HEK293 (cell line): ENCODE results near the gene KDM6A.

Source experiments
- CTCF ChIA-PET: fragments of 350-600 bp; formaldehyde crosslinking; extraction: SDS; loops from one replicate; lab custom pipeline; 2021; ENCODE audit warnings: antibody characterized with exemption; lab: Yijun Ruan, JAX
- POLR2A ChIA-PET: fragments of 300-600 bp; formaldehyde crosslinking; extraction: SDS; loops from one replicate; lab custom pipeline; 2020; ENCODE audit warnings: antibody characterized with exemption, inconsistent platforms; lab: Yijun Ruan, JAX
- H3K27ac ChIP-seq: fragments of 200-500 bp; sonication (Bioruptor generic); 2 replicates; pipeline ENCODE4 v1.5.1; 2014; ENCODE audit warnings: low read depth, low read length, control low read depth, inconsistent platforms; ENCODE audit errors: extremely low read depth
- H3K36me3 ChIP-seq, 2 experiments: fragments of 200-500 bp in 1 of 2; sonication (Bioruptor generic) in 1 of 2; 1 replicate in 1 of 2; 2 replicates in 1 of 2; pipeline ENCODE4 v1.5.1; 2014 to 2017; ENCODE audit warnings: inconsistent platforms in 2 of 2, low read length in 2 of 2; ENCODE audit not compliant: control insufficient read depth in 2 of 2, insufficient read depth in 1 of 2
- H3K4me1 ChIP-seq: fragments of 200-500 bp; sonication (Bioruptor generic); 2 replicates; pipeline ENCODE4 v1.5.1; 2014; ENCODE audit warnings: mild to moderate bottlenecking, low read length, inconsistent platforms; ENCODE audit not compliant: control insufficient read depth, insufficient read depth
- H3K4me3 ChIP-seq: 2 replicates; pipeline ENCODE4 v1.5.1; 2011; ENCODE audit warnings: low read depth, mild to moderate bottlenecking, control low read depth, low read length, moderate library complexity
- H3K9me3 ChIP-seq: fragments of 200-500 bp; sonication (Bioruptor generic); 2 replicates; pipeline ENCODE4 v1.5.1; 2014; ENCODE audit warnings: low read depth, low read length, inconsistent platforms; ENCODE audit not compliant: control insufficient read depth, insufficient read depth
- GLIS2 ChIP-seq: fragments of 450-650 bp; formaldehyde crosslinking; IDR thresholded peaks from 2 replicates; pipeline ENCODE4 v1.5.1; 2016; ENCODE audit warnings: missing biosample characterization, missing genetic modification characterization
- KLF1 ChIP-seq: fragments of 450-650 bp; formaldehyde crosslinking; IDR thresholded peaks from 2 replicates; pipeline ENCODE4 v1.5.1; 2016; ENCODE audit warnings: missing biosample characterization, missing genetic modification characterization
- KLF7 ChIP-seq: fragments of 450-650 bp; formaldehyde crosslinking; IDR thresholded peaks from 2 replicates; pipeline ENCODE4 v1.5.1; 2016; ENCODE audit warnings: missing biosample characterization, missing genetic modification characterization, borderline replicate concordance
- MEIS1 ChIP-seq: sonication (generic); formaldehyde crosslinking; IDR thresholded peaks from 2 replicates; pipeline ENCODE4 v1.8.1; 2022; ENCODE audit warnings: missing genetic modification reagents, mild to moderate bottlenecking, borderline replicate concordance
- PRDM6 ChIP-seq: fragments of 450-650 bp; formaldehyde crosslinking; IDR thresholded peaks from 2 replicates; pipeline ENCODE4 v1.5.1; 2017; ENCODE audit warnings: missing biosample characterization, missing genetic modification characterization
- TRIM28 ChIP-seq: IDR thresholded peaks from 2 replicates; pipeline ENCODE4 v1.6.1; 2011; ENCODE audit warnings: low read length, control low read depth, borderline replicate concordance
- YY1 ChIP-seq: fragments of 450-650 bp; formaldehyde crosslinking; IDR thresholded peaks from 2 replicates; pipeline ENCODE4 v1.5.1; 2018; ENCODE audit warnings: missing biosample characterization, missing genetic modification characterization
- ZBTB6 ChIP-seq: fragments of 450-650 bp; formaldehyde crosslinking; IDR thresholded peaks from 2 replicates; pipeline ENCODE4 v1.5.1; 2017; ENCODE audit warnings: missing biosample characterization, missing genetic modification characterization
- ZBTB8A ChIP-seq: fragments of 450-650 bp; formaldehyde crosslinking; IDR thresholded peaks from 2 replicates; pipeline ENCODE4 v1.5.1; 2016; ENCODE audit warnings: missing biosample characterization, missing genetic modification characterization
- ZFP41 ChIP-seq: fragments of 450-650 bp; formaldehyde crosslinking; IDR thresholded peaks from 2 replicates; pipeline ENCODE4 v1.5.1; 2016; ENCODE audit warnings: missing biosample characterization, missing genetic modification characterization, borderline replicate concordance
- ZNF121 ChIP-seq: fragments of 450-650 bp; formaldehyde crosslinking; IDR thresholded peaks from 2 replicates; pipeline ENCODE4 v1.5.1; 2016; ENCODE audit warnings: missing biosample characterization, missing genetic modification characterization
- ZNF140 ChIP-seq: fragments of 450-650 bp; formaldehyde crosslinking; IDR thresholded peaks from 2 replicates; pipeline ENCODE4 v1.5.1; 2016; ENCODE audit warnings: missing biosample characterization, missing genetic modification characterization
- ZNF2 ChIP-seq: fragments of 450-650 bp; formaldehyde crosslinking; IDR thresholded peaks from 2 replicates; pipeline ENCODE4 v1.5.1; 2016; ENCODE audit warnings: missing biosample characterization, missing genetic modification characterization
- ZNF202 ChIP-seq: fragments of 450-650 bp; formaldehyde crosslinking; IDR thresholded peaks from 2 replicates; pipeline ENCODE4 v1.5.1; 2016; ENCODE audit warnings: missing biosample characterization, missing genetic modification characterization, borderline replicate concordance
- ZNF248 ChIP-seq: fragments of 450-650 bp; formaldehyde crosslinking; IDR thresholded peaks from 2 replicates; pipeline ENCODE4 v1.5.1; 2017; ENCODE audit warnings: missing biosample characterization, missing genetic modification characterization
- ZNF302 ChIP-seq: fragments of 450-650 bp; formaldehyde crosslinking; IDR thresholded peaks from 2 replicates; pipeline ENCODE4 v1.5.1; 2016; ENCODE audit warnings: missing biosample characterization, missing genetic modification characterization, low read depth
- ZNF404 ChIP-seq: fragments of 450-650 bp; formaldehyde crosslinking; IDR thresholded peaks from 2 replicates; pipeline ENCODE4 v1.5.1; 2017; ENCODE audit warnings: missing biosample characterization, missing genetic modification characterization
- ZNF423 ChIP-seq: fragments of 450-650 bp; formaldehyde crosslinking; IDR thresholded peaks from 2 replicates; pipeline ENCODE4 v1.5.1; 2016; ENCODE audit warnings: missing biosample characterization, missing genetic modification characterization
- ZNF514 ChIP-seq: fragments of 450-650 bp; formaldehyde crosslinking; IDR thresholded peaks from 2 replicates; pipeline ENCODE4 v1.5.1; 2016; ENCODE audit warnings: missing biosample characterization, missing genetic modification characterization
- ZNF626 ChIP-seq: fragments of 450-650 bp; sonication (Bioruptor Pico); formaldehyde crosslinking; IDR thresholded peaks from 2 replicates; pipeline ENCODE4 v1.5.1; 2018; ENCODE audit warnings: missing biosample characterization, missing genetic modification characterization, inconsistent platforms
- ZNF654 ChIP-seq: fragments of 450-650 bp; formaldehyde crosslinking; IDR thresholded peaks from 2 replicates; pipeline ENCODE4 v1.5.1; 2016; ENCODE audit warnings: low read depth, missing biosample characterization, missing genetic modification characterization
- ZNF658 ChIP-seq: fragments of 450-650 bp; formaldehyde crosslinking; IDR thresholded peaks from 2 replicates; pipeline ENCODE4; 2016; ENCODE audit warnings: missing biosample characterization, missing genetic modification characterization
- ZNF670 ChIP-seq: fragments of 450-650 bp; formaldehyde crosslinking; IDR thresholded peaks from 2 replicates; pipeline ENCODE4 v1.5.1; 2016; ENCODE audit warnings: missing biosample characterization, missing genetic modification characterization, low read depth
- ZNF837 ChIP-seq: fragments of 450-650 bp; formaldehyde crosslinking; IDR thresholded peaks from 2 replicates; pipeline ENCODE4 v1.5.1; 2016; ENCODE audit warnings: missing biosample characterization, missing genetic modification characterization
- ZSCAN16 ChIP-seq: fragments of 450-650 bp; formaldehyde crosslinking; IDR thresholded peaks from 2 replicates; pipeline ENCODE4 v1.5.1; 2016; ENCODE audit warnings: missing biosample characterization, missing genetic modification characterization
- ZSCAN4 ChIP-seq: fragments of 450-650 bp; formaldehyde crosslinking; IDR thresholded peaks from 2 replicates; pipeline ENCODE4 v1.5.1; 2017; ENCODE audit warnings: missing biosample characterization, missing genetic modification characterization
- ZSCAN5A ChIP-seq: fragments of 450-650 bp; formaldehyde crosslinking; IDR thresholded peaks from 2 replicates; pipeline ENCODE4 v1.5.1; 2016; ENCODE audit warnings: missing biosample characterization, missing genetic modification characterization

Gene KDM6A

GRCh38 chrX:44961817-44962607, 89.0 kb downstream of the KDM6A start:
- Histone ChIP-seq H3K27ac (no peak overlapping the region), H3K36me3 (peaks cover 10% of the 10 kb centered on the region in 2 experiments; a peak in 2 of 3 replicates), H3K4me1 (peaks cover 20% of the 10 kb centered on the region), H3K4me3 (no peak overlapping the region), H3K9me3 (no peaks in the 10 kb centered on the region)
- CTCF ChIA-PET, result no interaction called here
- POLR2A ChIA-PET, result interaction anchor here (0.6 kb wide), 1 partner anchor 48 kb away, joined by 3 read pairs; no protein-coding TSS in a partner anchor
- TF ChIP-seq ZNF837 (tag by site-specific recombination) (no peak), ZNF626 (tag by site-specific recombination) (no peak), KLF1 (tag by site-specific recombination) (no peak), MEIS1 (no peak), PRDM6 (tag by site-specific recombination) (no peak), ZNF248 (no peak), ZNF302 (no peak), ZNF423 (tag by site-specific recombination) (no peak), ZNF2 (tag by site-specific recombination) (no peak), ZSCAN4 (tag by site-specific recombination) (no peak), ZFP41 (tag by site-specific recombination) (no peak), ZSCAN5A (tag by site-specific recombination) (no peak), ZBTB8A (tag by site-specific recombination) (no peak), ZNF654 (tag by site-specific recombination) (no peak), ZNF404 (tag by site-specific recombination) (no peak), GLIS2 (tag by site-specific recombination) (no peak), ZSCAN16 (tag by site-specific recombination) (no peak), ZNF514 (tag by site-specific recombination) (no peak)

- POLR2A ChIA-PET, result no interaction called here
Observed at GRCh38 chrX:44962944-44963343, 90.0 kb downstream of the KDM6A start.

More at GRCh38 chrX:44962944-44963343, 90.0 kb downstream of the KDM6A start:
- CTCF ChIA-PET, result interaction anchor here (1.1 kb wide), 1 partner anchor 38 kb away, joined by 3 read pairs; no protein-coding TSS in a partner anchor
- H3K9me3 ChIP-seq, result no peaks in the 10 kb centered on the region
- H3K4me1 ChIP-seq, result peaks cover 20% of the 10 kb centered on the region
- no peak overlapping the region for H3K4me3 ChIP-seq
- TF ChIP-seq ZBTB6 (tag by site-specific recombination) (no peak), ZNF202 (no peak), TRIM28 (no peak), ZNF670 (tag by site-specific recombination) (no peak), YY1 (no peak), KLF7 (no peak), ZNF658 (tag by site-specific recombination) (no peak), ZNF121 (no peak), ZNF140 (no peak)
- peaks cover 10% of the 10 kb centered on the region in 2 experiments; a peak in 2 of 3 replicates for H3K36me3 ChIP-seq
- no peak overlapping the region for H3K27ac ChIP-seq
